ENCODE results near the gene MPV17.
"Not testable (repeated sequence)": the region's sequence is repeated elsewhere in the genome, so short reads cannot be mapped to it uniquely, and the experiment has no call there.

Gene MPV17

GRCh38 chr2:27268296-27268695 is 54.6 kb downstream of the MPV17 start:
- DNase-seq (ENCODE audit: low read depth in 1 of 2, low spot score in 1 of 2): not testable (repeated sequence)

GRCh38 chr2:27265536-27265870 is 57.4 kb downstream of the MPV17 start:
- no peak for DNase-seq (ENCODE audit: low read depth in 1 of 2, low spot score in 1 of 2)

GRCh38 chr2:27264753-27265535 is 58.0 kb downstream of the MPV17 start:
- peak; percentile 37 to 56 for DNase-seq (ENCODE audit: low read depth in 1 of 2, low spot score in 1 of 2)

GRCh38 chr2:27264253-27264752 is 58.6 kb downstream of the MPV17 start:
- no peak for DNase-seq (ENCODE audit: low read depth in 1 of 2, low spot score in 1 of 2)

- DNase-seq (ENCODE audit: low read depth in 1 of 2, low spot score in 1 of 2): no peak
Observed at GRCh38 chr2:27263287-27264252, 59.3 kb downstream of the MPV17 start.

- DNase-seq (ENCODE audit: low read depth in 1 of 2, low spot score in 1 of 2): peak; percentile 44 to 57
Observed at GRCh38 chr2:27262379-27263286, 60.3 kb downstream of the MPV17 start, which contains the start of gene SLC30A3. Gene SLC30A3 (minus strand): TSS chr2:27263047. CDS start chr2:27262906, 141 bp downstream.

GRCh38 chr2:27261926-27262298 is 61.0 kb downstream of the MPV17 start:
- DNase-seq (ENCODE audit: low read depth in 1 of 2, low spot score in 1 of 2): no peak

- DNase-seq (ENCODE audit: low read depth in 1 of 2, low spot score in 1 of 2): no peak
Observed at GRCh38 chr2:27261241-27261925, 61.5 kb downstream of the MPV17 start.
